Liver (tissue), 9 donors: ENCODE results near the gene BACH1. TPM values are rescaled to one million over a fixed set of nuclear protein-coding genes. Genes with fewer than 3 reads are reported as not detected.

Source experiments
- DNase-seq: peaks from one replicate; pipeline ENCODE4 v3.0.0-alpha.2; 2017; ENCODE audit warnings: low spot score
- H3K27ac ChIP-seq, 2 donors: one replicate each; pipeline ENCODE4 v1.7.0; 2013; ENCODE audit warnings: inconsistent platforms in 2 of 2, low read length in 2 of 2, control low read depth in 1 of 2, low read depth in 1 of 2, mild to moderate bottlenecking in 1 of 2
- H3K27me3 ChIP-seq, 4 donors: one replicate each; pipeline versions ENCODE4 v1.6.1 to v1.7.0; 2013; ENCODE audit warnings: low read length in 3 of 4, inconsistent platforms in 1 of 4, mild to moderate bottlenecking in 1 of 4, moderate library complexity in 1 of 4; ENCODE audit not compliant: control insufficient read depth in 4 of 4, insufficient read depth in 4 of 4
- H3K36me3 ChIP-seq, 4 donors: one replicate each; pipeline versions ENCODE4 v1.6.1 to v1.7.0; 2013; ENCODE audit warnings: low read length in 3 of 4, mild to moderate bottlenecking in 3 of 4, low read depth in 1 of 4, moderate library complexity in 1 of 4; ENCODE audit not compliant: control insufficient read depth in 4 of 4, insufficient read depth in 3 of 4
- H3K4me1 ChIP-seq, 4 donors: one replicate each; pipeline versions ENCODE4 v1.6.1 to v1.7.0; 2013; ENCODE audit warnings: low read length in 3 of 4, mild to moderate bottlenecking in 3 of 4, moderate library complexity in 1 of 4; ENCODE audit not compliant: control insufficient read depth in 4 of 4, insufficient read depth in 4 of 4
- H3K4me3 ChIP-seq, 3 donors: one replicate each; pipeline versions ENCODE4 v1.6.1 to v1.7.0; 2013; ENCODE audit warnings: low read length in 3 of 3, control low read depth in 1 of 3, low read depth in 1 of 3, mild to moderate bottlenecking in 1 of 3
- H3K9ac ChIP-seq, 2 donors: one replicate each; pipeline ENCODE4 v1.7.0; 2013; ENCODE audit warnings: low read length in 2 of 2, mild to moderate bottlenecking in 2 of 2, moderate library complexity in 2 of 2, control low read depth in 1 of 2, low read depth in 1 of 2
- H3K9me3 ChIP-seq, 4 donors: one replicate each; pipeline versions ENCODE4 v1.6.1 to v1.7.0; 2013; ENCODE audit warnings: low read length in 3 of 4; ENCODE audit not compliant: control insufficient read depth in 4 of 4
- EGR1 ChIP-seq, 2 donors: IDR thresholded peaks; 2 replicates each; pipeline ENCODE4 v1.6.1; 2016 to 2018; ENCODE audit warnings: antibody characterized with exemption in 2 of 2, low read depth in 2 of 2
- FOXA1 ChIP-seq: IDR thresholded peaks from 2 replicates; pipeline ENCODE4 v1.6.1; 2016; ENCODE audit warnings: antibody characterized with exemption
- FOXA2 ChIP-seq: IDR thresholded peaks from 2 replicates; pipeline ENCODE4 v1.6.1; 2016; ENCODE audit warnings: antibody characterized with exemption
- GABPA ChIP-seq, 2 donors: IDR thresholded peaks in 1 of 2; conservative IDR thresholded peaks in 1 of 2; 2 replicates each; pipeline ENCODE4 v1.6.1; 2016; ENCODE audit warnings: antibody characterized with exemption in 2 of 2, mild to moderate bottlenecking in 1 of 2, moderate library complexity in 1 of 2
- HNF4A ChIP-seq, 2 donors: conservative IDR thresholded peaks; 2 replicates each; pipeline ENCODE4 v1.6.1; 2016; ENCODE audit warnings: antibody characterized with exemption in 2 of 2, mild to moderate bottlenecking in 2 of 2
- HNF4G ChIP-seq: IDR thresholded peaks from 2 replicates; pipeline ENCODE4 v1.6.1; 2016; ENCODE audit warnings: antibody characterized with exemption
- JUND ChIP-seq, 2 donors: IDR thresholded peaks; 2 replicates each; pipeline ENCODE4 v1.6.1; 2016; ENCODE audit warnings: antibody characterized with exemption in 2 of 2
- NR2F2 ChIP-seq: IDR thresholded peaks from 2 replicates; pipeline ENCODE4 v1.6.1; 2016; ENCODE audit warnings: antibody characterized with exemption
- RAD21 ChIP-seq, 2 donors: IDR thresholded peaks; 2 replicates each; pipeline ENCODE4 v1.6.1; 2016; ENCODE audit warnings: antibody characterized with exemption in 2 of 2, mild to moderate bottlenecking in 2 of 2
- RXRA ChIP-seq, 2 donors: IDR thresholded peaks; 2 replicates each; pipeline ENCODE4 v1.6.1; 2017 to 2018; ENCODE audit warnings: antibody characterized with exemption in 2 of 2, mild to moderate bottlenecking in 1 of 2
- SP1 ChIP-seq: IDR thresholded peaks from 2 replicates; pipeline ENCODE4 v1.6.1; 2018; ENCODE audit warnings: antibody characterized with exemption, mild to moderate bottlenecking
- TAF1 ChIP-seq: conservative IDR thresholded peaks from 2 replicates; pipeline ENCODE4 v1.6.1; 2016; ENCODE audit warnings: antibody characterized with exemption, mild to moderate bottlenecking
- YY1 ChIP-seq: IDR thresholded peaks from 2 replicates; pipeline ENCODE4 v1.6.1; 2016; ENCODE audit warnings: antibody characterized with exemption, mild to moderate bottlenecking
- WGBS: extraction: QIAGEN DNeasy Blood & Tissue Kit; methylation state at CpG from one replicate; pipeline ENCODE4 v1.1.7; 2013; 5-methylcytosine and 5-hydroxymethylcytosine counted together
- polyA plus RNA-seq, 2 donors: library from polyadenylated mRNA; stranded (reverse) in 1 of 2; unstranded in 1 of 2; fragments of 200-250 nt in 1 of 2; fragments of >200 nt in 1 of 2; fragmentation: Nextera tagmentation in 1 of 2; extraction: Ambion mirVana in 1 of 2; gene quantifications; one replicate each; pipeline versions ENCODE4 v1.2.1 to v1.2.3, GENCODE V29; 2013 to 2015
- total RNA-seq, 2 donors: library from RNA; depleted of rRNA; stranded (reverse); fragments of >200 nt; gene quantifications; one replicate each; pipeline ENCODE4 v1.2.3, GENCODE V29; 2014
- TF ChIP-seq, protein P1 (sequence below): IDR thresholded peaks from 2 replicates; pipeline ENCODE4 v1.6.1; 2016; ENCODE audit warnings: antibody characterized with exemption
- TF ChIP-seq, protein P2 (sequence below): IDR thresholded peaks from 2 replicates; pipeline ENCODE4 v1.6.1; 2016; ENCODE audit warnings: antibody characterized with exemption
- TF ChIP-seq, protein P3 (sequence below): IDR thresholded peaks from 2 replicates; pipeline ENCODE4 v1.6.1; 2016; ENCODE audit warnings: antibody characterized with exemption, mild to moderate bottlenecking
- TF ChIP-seq, protein P4 (sequence below): IDR thresholded peaks from 2 replicates; pipeline ENCODE4 v1.6.1; 2016; ENCODE audit warnings: antibody characterized with exemption
- TF ChIP-seq, protein P5 (sequence below): fragments of 150-350 bp; IDR thresholded peaks from 2 replicates; pipeline ENCODE4 v1.5.1; 2017; ENCODE audit warnings: improper control_type of control experiment, low read depth, low read length; ENCODE audit not compliant: missing input control
- donor health status: healthy.
- donor health status: healthy.
- donor health status: healthy.
- donor health status: healthy.
- donor health status: healthy.

BACH1 gene
- total and polyA plus RNA-seq, 4 donors = 7.5 to 47.1 (median 19.9) TPM

DNA sequence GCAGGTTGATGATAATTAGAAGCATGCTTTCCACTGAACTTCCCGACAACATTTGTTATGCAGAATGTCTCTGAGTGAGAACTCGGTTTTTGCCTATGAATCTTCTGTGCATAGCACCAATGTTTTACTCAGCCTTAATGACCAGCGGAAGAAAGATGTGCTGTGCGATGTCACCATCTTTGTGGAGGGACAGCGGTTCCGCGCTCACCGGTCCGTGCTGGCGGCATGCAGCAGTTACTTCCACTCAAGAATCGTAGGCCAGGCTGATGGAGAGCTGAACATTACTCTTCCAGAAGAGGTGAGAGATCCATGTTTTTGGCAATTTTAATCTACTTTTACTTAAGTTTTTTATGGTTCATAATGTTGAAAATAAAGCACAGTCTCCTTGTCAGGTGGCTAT is 22.5 kb downstream of the BACH1 start:
- WGBS = 99% methylated on average over 11 of the region's 11 CpGs
- TF ChIP-seq, protein P1, sequence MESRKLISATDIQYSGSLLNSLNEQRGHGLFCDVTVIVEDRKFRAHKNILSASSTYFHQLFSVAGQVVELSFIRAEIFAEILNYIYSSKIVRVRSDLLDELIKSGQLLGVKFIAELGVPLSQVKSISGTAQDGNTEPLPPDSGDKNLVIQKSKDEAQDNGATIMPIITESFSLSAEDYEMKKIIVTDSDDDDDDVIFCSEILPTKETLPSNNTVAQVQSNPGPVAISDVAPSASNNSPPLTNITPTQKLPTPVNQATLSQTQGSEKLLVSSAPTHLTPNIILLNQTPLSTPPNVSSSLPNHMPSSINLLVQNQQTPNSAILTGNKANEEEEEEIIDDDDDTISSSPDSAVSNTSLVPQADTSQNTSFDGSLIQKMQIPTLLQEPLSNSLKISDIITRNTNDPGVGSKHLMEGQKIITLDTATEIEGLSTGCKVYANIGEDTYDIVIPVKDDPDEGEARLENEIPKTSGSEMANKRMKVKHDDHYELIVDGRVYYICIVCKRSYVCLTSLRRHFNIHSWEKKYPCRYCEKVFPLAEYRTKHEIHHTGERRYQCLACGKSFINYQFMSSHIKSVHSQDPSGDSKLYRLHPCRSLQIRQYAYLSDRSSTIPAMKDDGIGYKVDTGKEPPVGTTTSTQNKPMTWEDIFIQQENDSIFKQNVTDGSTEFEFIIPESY = no peak
- TF ChIP-seq SP1 = no peak
- TF ChIP-seq, protein P2, sequence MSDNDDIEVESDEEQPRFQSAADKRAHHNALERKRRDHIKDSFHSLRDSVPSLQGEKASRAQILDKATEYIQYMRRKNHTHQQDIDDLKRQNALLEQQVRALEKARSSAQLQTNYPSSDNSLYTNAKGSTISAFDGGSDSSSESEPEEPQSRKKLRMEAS = no peak
- no peak for TF ChIP-seq FOXA2
- TF ChIP-seq JUND (IDR thresholded peaks at IDR 0.05) = no peak
- no peak for TF ChIP-seq TAF1
- TF ChIP-seq GABPA (IDR thresholded peaks at IDR 0.05 in 1 of 2, conservative IDR thresholded peaks at IDR 0.05 in 1 of 2) = no peak
- TF ChIP-seq RXRA (IDR thresholded peaks at IDR 0.05) = no peak
- TF ChIP-seq EGR1 (IDR thresholded peaks at IDR 0.05; ENCODE audit: low read depth in 2 of 2) = no peak
- no peak for TF ChIP-seq FOXA1
- TF ChIP-seq RAD21 (IDR thresholded peaks at IDR 0.05) = no peak
- TF ChIP-seq, protein P3, sequence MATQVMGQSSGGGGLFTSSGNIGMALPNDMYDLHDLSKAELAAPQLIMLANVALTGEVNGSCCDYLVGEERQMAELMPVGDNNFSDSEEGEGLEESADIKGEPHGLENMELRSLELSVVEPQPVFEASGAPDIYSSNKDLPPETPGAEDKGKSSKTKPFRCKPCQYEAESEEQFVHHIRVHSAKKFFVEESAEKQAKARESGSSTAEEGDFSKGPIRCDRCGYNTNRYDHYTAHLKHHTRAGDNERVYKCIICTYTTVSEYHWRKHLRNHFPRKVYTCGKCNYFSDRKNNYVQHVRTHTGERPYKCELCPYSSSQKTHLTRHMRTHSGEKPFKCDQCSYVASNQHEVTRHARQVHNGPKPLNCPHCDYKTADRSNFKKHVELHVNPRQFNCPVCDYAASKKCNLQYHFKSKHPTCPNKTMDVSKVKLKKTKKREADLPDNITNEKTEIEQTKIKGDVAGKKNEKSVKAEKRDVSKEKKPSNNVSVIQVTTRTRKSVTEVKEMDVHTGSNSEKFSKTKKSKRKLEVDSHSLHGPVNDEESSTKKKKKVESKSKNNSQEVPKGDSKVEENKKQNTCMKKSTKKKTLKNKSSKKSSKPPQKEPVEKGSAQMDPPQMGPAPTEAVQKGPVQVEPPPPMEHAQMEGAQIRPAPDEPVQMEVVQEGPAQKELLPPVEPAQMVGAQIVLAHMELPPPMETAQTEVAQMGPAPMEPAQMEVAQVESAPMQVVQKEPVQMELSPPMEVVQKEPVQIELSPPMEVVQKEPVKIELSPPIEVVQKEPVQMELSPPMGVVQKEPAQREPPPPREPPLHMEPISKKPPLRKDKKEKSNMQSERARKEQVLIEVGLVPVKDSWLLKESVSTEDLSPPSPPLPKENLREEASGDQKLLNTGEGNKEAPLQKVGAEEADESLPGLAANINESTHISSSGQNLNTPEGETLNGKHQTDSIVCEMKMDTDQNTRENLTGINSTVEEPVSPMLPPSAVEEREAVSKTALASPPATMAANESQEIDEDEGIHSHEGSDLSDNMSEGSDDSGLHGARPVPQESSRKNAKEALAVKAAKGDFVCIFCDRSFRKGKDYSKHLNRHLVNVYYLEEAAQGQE = no peak
- no peak for TF ChIP-seq HNF4A (conservative IDR thresholded peaks at IDR 0.05)
- TF ChIP-seq, protein P4, sequence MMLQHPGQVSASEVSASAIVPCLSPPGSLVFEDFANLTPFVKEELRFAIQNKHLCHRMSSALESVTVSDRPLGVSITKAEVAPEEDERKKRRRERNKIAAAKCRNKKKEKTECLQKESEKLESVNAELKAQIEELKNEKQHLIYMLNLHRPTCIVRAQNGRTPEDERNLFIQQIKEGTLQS = no peak
- no peak for TF ChIP-seq HNF4G
- TF ChIP-seq NR2F2 = no peak
- TF ChIP-seq, protein P5, sequence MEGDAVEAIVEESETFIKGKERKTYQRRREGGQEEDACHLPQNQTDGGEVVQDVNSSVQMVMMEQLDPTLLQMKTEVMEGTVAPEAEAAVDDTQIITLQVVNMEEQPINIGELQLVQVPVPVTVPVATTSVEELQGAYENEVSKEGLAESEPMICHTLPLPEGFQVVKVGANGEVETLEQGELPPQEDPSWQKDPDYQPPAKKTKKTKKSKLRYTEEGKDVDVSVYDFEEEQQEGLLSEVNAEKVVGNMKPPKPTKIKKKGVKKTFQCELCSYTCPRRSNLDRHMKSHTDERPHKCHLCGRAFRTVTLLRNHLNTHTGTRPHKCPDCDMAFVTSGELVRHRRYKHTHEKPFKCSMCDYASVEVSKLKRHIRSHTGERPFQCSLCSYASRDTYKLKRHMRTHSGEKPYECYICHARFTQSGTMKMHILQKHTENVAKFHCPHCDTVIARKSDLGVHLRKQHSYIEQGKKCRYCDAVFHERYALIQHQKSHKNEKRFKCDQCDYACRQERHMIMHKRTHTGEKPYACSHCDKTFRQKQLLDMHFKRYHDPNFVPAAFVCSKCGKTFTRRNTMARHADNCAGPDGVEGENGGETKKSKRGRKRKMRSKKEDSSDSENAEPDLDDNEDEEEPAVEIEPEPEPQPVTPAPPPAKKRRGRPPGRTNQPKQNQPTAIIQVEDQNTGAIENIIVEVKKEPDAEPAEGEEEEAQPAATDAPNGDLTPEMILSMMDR = no peak
- TF ChIP-seq YY1 = no peak
- Histone ChIP-seq H3K27ac (no peak overlapping the region), H3K4me3 (no peak overlapping the region), H3K9ac (no peak overlapping the region), H3K27me3 (no peaks in the 10 kb centered on the region), H3K36me3 (peaks cover 0 to 8% (median 5%) of the 10 kb centered on the region in 4 donors), H3K9me3 (no peaks in the 10 kb centered on the region), H3K4me1 (peaks cover 3 to 25% (median 19%) of the 10 kb centered on the region in 4 donors)
- DNase-seq = no peak
